Measurements from ENCODE around the gene GALK1. TPM values are rescaled to one million over a fixed set of nuclear protein-coding genes. Genes with fewer than 3 reads are reported as not detected.

The GALK1 gene
- total and polyA plus RNA-seq, 2 experiments from 2014 or later = 63.7 to 161 TPM

GRCh38 chr17:75776386-75777295, 11.6 kb upstream of the GALK1 start:
- H3K27ac ChIP-seq = peak overlapping the region; percentile 8
- H4K20me1 ChIP-seq (ENCODE audit: insufficient read depth, poor library complexity, severe bottlenecking) = peaks cover 42% of the 10 kb centered on the region
- H2AFZ ChIP-seq = no peak overlapping the region
- peak overlapping the region; percentile 86 for H3K4me2 ChIP-seq
- no peaks in the 10 kb centered on the region for H3K27me3 ChIP-seq
- DNase-seq (ENCODE audit: low spot score) = peak; percentile 60
- TF ChIP-seq EZH2 (IDR thresholded peaks at IDR 0.05; ENCODE audit: borderline replicate concordance) = no peak
- no peak for TF ChIP-seq CTCF (IDR thresholded peaks at IDR 0.05; ENCODE audit: poor library complexity)
- no peak for TF ChIP-seq EZH2phosphoT487 (IDR thresholded peaks at IDR 0.05; ENCODE audit: low read depth, severe bottlenecking, unreplicated experiment)
- 70% methylated on average over 15 of the region's 15 CpGs for WGBS (ENCODE audit: low lambda C conversion rate, missing lambda C conversion rate)
- H3K9me2 ChIP-seq (replicated peaks; ENCODE audit: insufficient read depth) = no peaks in the 10 kb centered on the region
- H3K9me3 ChIP-seq (ENCODE audit: low read depth) = no peaks in the 10 kb centered on the region
- H3K79me2 ChIP-seq = peaks cover 30% of the 10 kb centered on the region
- no peaks in the 10 kb centered on the region for H3K4me1 ChIP-seq (ENCODE audit: insufficient read depth)
- H3K36me3 ChIP-seq (replicated peaks; ENCODE audit: insufficient read depth, low read depth) = peaks cover 8% of the 10 kb centered on the region
- peak overlapping the region; percentile 89 for H3K4me3 ChIP-seq

- Histone ChIP-seq H4K20me1 (ENCODE audit: insufficient read depth, poor library complexity, severe bottlenecking) (peaks cover 42% of the 10 kb centered on the region), H3K27ac (peak overlapping the region; percentile 33), H2AFZ (no peak overlapping the region), H3K4me1 (ENCODE audit: insufficient read depth) (no peaks in the 10 kb centered on the region), H3K4me2 (no peak overlapping the region), H3K79me2 (peaks cover 30% of the 10 kb centered on the region), H3K36me3 (replicated peaks; ENCODE audit: insufficient read depth, low read depth) (peaks cover 8% of the 10 kb centered on the region), H3K27me3 (no peaks in the 10 kb centered on the region), H3K4me3 (no peak overlapping the region), H3K9me3 (ENCODE audit: low read depth) (no peaks in the 10 kb centered on the region), H3K9me2 (replicated peaks; ENCODE audit: insufficient read depth) (no peaks in the 10 kb centered on the region)
- DNase-seq (ENCODE audit: low spot score) = peak; percentile 68
- WGBS (ENCODE audit: low lambda C conversion rate, missing lambda C conversion rate) = 70% methylated on average over 6 of the region's 6 CpGs
- TF ChIP-seq EZH2phosphoT487 (IDR thresholded peaks at IDR 0.05; ENCODE audit: low read depth, severe bottlenecking, unreplicated experiment) (no peak), EZH2 (IDR thresholded peaks at IDR 0.05; ENCODE audit: borderline replicate concordance) (no peak), CTCF (IDR thresholded peaks at IDR 0.05; ENCODE audit: poor library complexity) (no peak)
Measured at GRCh38 chr17:75774991-75775668, 10.1 kb upstream of the GALK1 start.

- no peaks in the 10 kb centered on the region for H3K27me3 ChIP-seq
Measured at GRCh38 chr17:75774471-75774990, 9.5 kb upstream of the GALK1 start.

More at GRCh38 chr17:75774471-75774990, 9.5 kb upstream of the GALK1 start:
- Histone ChIP-seq H3K9me2 (replicated peaks; ENCODE audit: insufficient read depth) (no peaks in the 10 kb centered on the region), H4K20me1 (ENCODE audit: insufficient read depth, poor library complexity, severe bottlenecking) (peaks cover 42% of the 10 kb centered on the region), H3K79me2 (peaks cover 30% of the 10 kb centered on the region), H3K27ac (no peak overlapping the region), H3K9me3 (ENCODE audit: low read depth) (no peaks in the 10 kb centered on the region), H3K36me3 (replicated peaks; ENCODE audit: insufficient read depth, low read depth) (peaks cover 8% of the 10 kb centered on the region), H3K4me2 (no peak overlapping the region), H2AFZ (no peak overlapping the region), H3K4me3 (no peak overlapping the region), H3K4me1 (ENCODE audit: insufficient read depth) (no peaks in the 10 kb centered on the region)
- no peak for TF ChIP-seq EZH2 (IDR thresholded peaks at IDR 0.05; ENCODE audit: borderline replicate concordance)
- TF ChIP-seq CTCF (IDR thresholded peaks at IDR 0.05; ENCODE audit: poor library complexity) = no peak
- TF ChIP-seq EZH2phosphoT487 (IDR thresholded peaks at IDR 0.05; ENCODE audit: low read depth, severe bottlenecking, unreplicated experiment) = no peak
- DNase-seq (ENCODE audit: low spot score) = no peak
- WGBS (ENCODE audit: low lambda C conversion rate, missing lambda C conversion rate) = 93% methylated on average over 4 of the region's 4 CpGs
